Transverse colon (tissue), 4 donors: ENCODE results near the gene PTPA. TPM values are rescaled to one million over a fixed set of nuclear protein-coding genes. Genes with fewer than 3 reads are reported as not detected.

Experiments used
- DNase-seq: peaks from one replicate; pipeline ENCODE4 v3.0.0-alpha.2; 2019
- H3K27ac ChIP-seq, 4 donors: fragments of 200-600 bp; sonication (generic); 2 replicates each; pipeline ENCODE4 v1.5.1; 2016 to 2018; ENCODE audit warnings: inconsistent platforms in 4 of 4
- H3K27me3 ChIP-seq: fragments of 200-600 bp; sonication (generic); 2 replicates; pipeline ENCODE4 v1.5.1; 2017; ENCODE audit warnings: inconsistent platforms
- H3K36me3 ChIP-seq, 4 donors: fragments of 200-600 bp; sonication (generic); 2 replicates each; pipeline ENCODE4 v1.5.1; 2017 to 2019; ENCODE audit warnings: inconsistent platforms in 4 of 4
- H3K4me1 ChIP-seq, 4 donors: fragments of 200-600 bp; sonication (generic); 2 replicates each; pipeline ENCODE4 v1.5.1; 2017 to 2020; ENCODE audit warnings: inconsistent platforms in 4 of 4
- H3K4me3 ChIP-seq, 4 donors: fragments of 200-600 bp; sonication (generic); 1 replicate in 1 of 4; 2 replicates in 3 of 4; pipeline versions ENCODE4 v1.5.1 to v1.6.1; 2017 to 2019; ENCODE audit warnings: inconsistent platforms in 4 of 4
- H3K9me3 ChIP-seq, 2 donors: fragments of 200-600 bp; sonication (generic); 2 replicates each; pipeline ENCODE4 v1.5.1; 2017 to 2019; ENCODE audit warnings: inconsistent platforms in 2 of 2
- EP300 ChIP-seq: sonication (generic); formaldehyde crosslinking; IDR thresholded peaks from one replicate; pipeline ENCODE4 v1.6.1; 2017; ENCODE audit warnings: antibody characterized with exemption, low read depth
- POLR2A ChIP-seq: fragments of 450-650 bp; IDR thresholded peaks from one replicate; pipeline ENCODE4 v1.6.1; 2016; ENCODE audit warnings: antibody characterized with exemption, mild to moderate bottlenecking, moderate library complexity
- POLR2AphosphoS5 ChIP-seq, 3 donors: sonication (generic); formaldehyde crosslinking; IDR thresholded peaks; one replicate each; pipeline ENCODE4 v1.6.1; 2016; ENCODE audit warnings: antibody characterized with exemption in 3 of 3
- WGBS, 2 donors: methylation state at CpG; one replicate each; pipeline ENCODE4 v1.1.5; 2018; ENCODE audit warnings: low coverage in 1 of 2; 5-methylcytosine and 5-hydroxymethylcytosine counted together
- in situ Hi-C, 4 donors: fragments of 200-750 bp; cut with MboI; loops; one replicate each; pipeline versions ENCODE4 v1.15.0 to v1.15.1; 2017; ENCODE audit warnings: low sequenced_read_pairs in 3 of 4, low pct_ligation_motif_present in 1 of 4, low pct_unique_long_range_greater_than_20kb in 1 of 4
- intact Hi-C: fragments of 100-400 bp; cut with DNase I; formaldehyde crosslinking; loops from one replicate; pipeline ENCODE4 v1.15.1; 2023; ENCODE audit warnings: low total_unique reads
- total RNA-seq, 4 donors: library from RNA; depleted of rRNA; stranded (reverse); fragments of >200 nt; gene quantifications; one replicate each; pipeline ENCODE4 v1.1.0, GENCODE V29; 2016
- TF ChIP-seq, protein P1 (sequence below), 5 experiments: fragments of 200-600 bp in 3 of 5; fragments of 450-650 bp in 2 of 5; sonication (generic) in 3 of 5; IDR thresholded peaks; 1 replicate in 2 of 5; 2 replicates in 3 of 5; pipeline ENCODE4 v1.5.1; 2016 to 2017; ENCODE audit warnings: antibody characterized with exemption in 5 of 5, inconsistent platforms in 3 of 5, mild to moderate bottlenecking in 2 of 5, moderate library complexity in 1 of 5

PTPA gene
- total RNA-seq, 4 donors from 2014 or later, result 37.4 to 241 (median 66.5) TPM

DNA sequence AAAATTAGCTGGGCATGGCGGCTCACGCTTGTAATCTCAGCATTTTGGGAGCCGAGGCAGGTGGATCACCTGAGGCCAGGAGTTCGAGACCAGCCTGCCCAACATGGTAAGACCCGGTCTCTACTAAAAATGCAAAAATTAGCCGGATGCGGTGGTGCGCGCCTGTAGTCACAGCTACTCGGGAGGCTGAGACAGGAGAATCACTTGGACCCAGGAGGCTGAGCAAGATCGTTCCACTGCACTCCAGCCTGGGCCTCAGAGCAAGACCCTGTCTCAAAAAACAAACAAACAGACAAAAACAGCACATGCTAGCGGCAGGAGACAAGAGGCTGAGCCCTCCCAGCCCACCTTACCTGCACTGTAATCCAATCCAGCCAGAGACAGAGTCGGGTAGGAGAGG lies 31.4 kb upstream of the PTPA start:
- TF ChIP-seq POLR2AphosphoS5 (IDR thresholded peaks at IDR 0.05), result no peak
- TF ChIP-seq EP300, result no peak
- TF ChIP-seq, protein P1, sequence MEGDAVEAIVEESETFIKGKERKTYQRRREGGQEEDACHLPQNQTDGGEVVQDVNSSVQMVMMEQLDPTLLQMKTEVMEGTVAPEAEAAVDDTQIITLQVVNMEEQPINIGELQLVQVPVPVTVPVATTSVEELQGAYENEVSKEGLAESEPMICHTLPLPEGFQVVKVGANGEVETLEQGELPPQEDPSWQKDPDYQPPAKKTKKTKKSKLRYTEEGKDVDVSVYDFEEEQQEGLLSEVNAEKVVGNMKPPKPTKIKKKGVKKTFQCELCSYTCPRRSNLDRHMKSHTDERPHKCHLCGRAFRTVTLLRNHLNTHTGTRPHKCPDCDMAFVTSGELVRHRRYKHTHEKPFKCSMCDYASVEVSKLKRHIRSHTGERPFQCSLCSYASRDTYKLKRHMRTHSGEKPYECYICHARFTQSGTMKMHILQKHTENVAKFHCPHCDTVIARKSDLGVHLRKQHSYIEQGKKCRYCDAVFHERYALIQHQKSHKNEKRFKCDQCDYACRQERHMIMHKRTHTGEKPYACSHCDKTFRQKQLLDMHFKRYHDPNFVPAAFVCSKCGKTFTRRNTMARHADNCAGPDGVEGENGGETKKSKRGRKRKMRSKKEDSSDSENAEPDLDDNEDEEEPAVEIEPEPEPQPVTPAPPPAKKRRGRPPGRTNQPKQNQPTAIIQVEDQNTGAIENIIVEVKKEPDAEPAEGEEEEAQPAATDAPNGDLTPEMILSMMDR (IDR thresholded peaks at IDR 0.05), result no peak
- TF ChIP-seq POLR2A, result no peak
- intact Hi-C loops (no loop called here), in situ Hi-C loops (no loop called here)
- Histone ChIP-seq H3K27ac (peak overlapping the region; percentile 82 to 97 (median 91)), H3K9me3 (no peaks in the 10 kb centered on the region), H3K36me3 (peaks cover 0 to 1% (median 0%) of the 10 kb centered on the region in 4 donors), H3K27me3 (no peaks in the 10 kb centered on the region), H3K4me1 (peaks cover 7 to 68% (median 44%) of the 10 kb centered on the region in 4 donors), H3K4me3 (peak overlapping the region in 1 of 4 donors; percentile 74)
- WGBS, 2 donors, result 85 to 90% methylated on average over 12 to 13 of the region's 13 CpGs
- no peak for DNase-seq

DNA sequence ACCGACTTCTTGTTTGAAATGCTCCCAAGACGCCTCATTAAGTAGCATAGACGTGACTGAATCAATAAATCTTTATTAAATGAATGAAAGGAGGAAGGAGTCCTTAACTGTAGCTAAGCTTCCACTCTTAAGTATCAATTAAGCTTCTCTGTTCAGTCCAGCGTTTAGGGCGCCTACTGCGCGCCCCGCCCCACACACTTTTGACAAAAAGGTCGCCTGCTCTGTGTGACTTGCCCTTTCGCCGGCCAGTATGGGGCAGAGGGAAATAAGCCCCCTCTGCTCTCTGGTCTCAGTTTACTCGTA lies 31.0 kb upstream of the PTPA start:
- H3K27me3 ChIP-seq, result no peaks in the 10 kb centered on the region
- H3K36me3 ChIP-seq, result peaks cover 0 to 5% (median 2%) of the 10 kb centered on the region in 4 donors
- intact Hi-C loops (no loop called here), in situ Hi-C loops (no loop called here)
- DNase-seq, result no peak
- peaks cover 7 to 68% (median 44%) of the 10 kb centered on the region in 4 donors for H3K4me1 ChIP-seq
- H3K27ac ChIP-seq, result peak overlapping the region; percentile 82 to 97 (median 91)
- TF ChIP-seq EP300, result no peak
- TF ChIP-seq, protein P1 (IDR thresholded peaks at IDR 0.05), result no peak
- no peak for TF ChIP-seq POLR2AphosphoS5 (IDR thresholded peaks at IDR 0.05)
- TF ChIP-seq POLR2A, result no peak
- H3K4me3 ChIP-seq, result peak overlapping the region; percentile 47 to 78 (median 61)
- H3K9me3 ChIP-seq, result no peaks in the 10 kb centered on the region
- 19 to 23% methylated on average over 7 to 12 of the region's 12 CpGs for WGBS, 2 donors

DNA sequence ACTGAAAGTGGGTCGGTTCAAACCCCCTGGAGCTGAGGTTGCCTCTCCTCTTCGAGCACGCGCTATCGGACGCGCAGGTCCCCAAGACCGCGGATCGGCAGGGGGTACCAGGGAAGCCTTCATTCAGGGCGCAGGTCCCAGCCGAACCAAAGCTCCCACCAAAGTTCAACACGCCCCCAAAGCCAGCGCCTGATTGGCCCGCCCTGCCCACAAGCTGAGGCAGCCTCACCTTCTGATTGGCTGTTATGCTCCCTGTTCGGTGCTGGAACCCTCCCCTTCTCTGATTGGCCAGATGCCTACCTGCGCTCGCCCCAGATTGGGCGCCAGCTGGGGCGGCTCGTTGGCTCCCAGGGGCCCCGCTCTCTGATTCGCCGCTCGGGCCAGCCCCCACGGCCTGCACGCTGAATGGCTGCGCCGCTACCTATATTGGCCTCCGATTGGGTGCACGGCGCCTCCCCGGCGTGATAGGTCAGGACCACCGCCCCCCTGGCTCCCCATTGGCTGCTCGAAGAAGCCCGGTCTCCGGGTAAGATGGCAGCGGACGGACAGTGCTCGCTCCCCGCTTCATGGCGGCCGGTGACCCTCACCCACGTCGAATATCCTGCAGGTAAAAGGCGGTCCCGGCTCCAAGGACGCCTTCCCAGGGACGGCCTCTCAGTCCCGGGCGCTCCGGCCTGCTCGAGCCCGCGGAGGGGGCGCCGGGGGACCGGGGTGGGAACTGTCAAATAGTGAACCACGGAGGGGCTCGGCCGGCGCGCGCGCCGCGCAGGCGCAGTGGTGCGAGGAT lies 30.4 kb upstream of the PTPA start, which contains the start of gene DOLPP1:
TSS of gene DOLPP1 (plus strand) at position 511 of the 787 bp plus-strand sequence. CDS start at position 532, 21 bp downstream.
- intact Hi-C loops, result no loop called here
- peaks cover 7 to 68% (median 44%) of the 10 kb centered on the region in 4 donors for H3K4me1 ChIP-seq
- no peaks in the 10 kb centered on the region for H3K9me3 ChIP-seq

DNA sequence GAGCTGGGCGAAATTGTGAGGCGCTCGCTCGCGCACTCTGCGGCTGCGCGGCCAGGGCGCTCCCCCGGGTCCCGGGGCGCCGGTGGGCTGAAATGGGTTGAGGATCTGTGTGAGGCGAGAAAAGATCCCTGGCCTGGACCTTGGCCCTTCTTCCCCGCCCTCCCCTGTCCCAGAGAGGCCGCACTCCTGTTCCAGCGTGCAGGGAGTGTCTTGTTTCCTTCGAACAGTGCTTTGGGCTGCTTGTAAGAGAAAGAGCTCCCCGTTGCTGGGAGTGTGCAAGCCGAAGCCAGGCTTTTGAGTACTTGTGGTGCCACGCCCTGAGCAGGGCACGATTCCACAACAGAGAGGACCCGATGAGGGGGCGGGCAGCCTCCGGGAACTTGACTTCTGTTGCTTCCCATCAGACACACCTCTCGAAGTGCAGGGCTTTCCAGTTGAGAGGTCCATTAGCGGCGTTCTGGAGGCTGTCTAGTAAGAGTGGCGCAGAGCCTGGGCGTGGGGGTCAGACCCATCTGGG lies 29.8 kb upstream of the PTPA start:
- Histone ChIP-seq H3K36me3 (peaks cover 0 to 17% (median 7%) of the 10 kb centered on the region in 4 donors), H3K27ac (peak overlapping the region; percentile 88 to 97 (median 91)), H3K27me3 (no peaks in the 10 kb centered on the region), H3K9me3 (no peaks in the 10 kb centered on the region), H3K4me1 (peaks cover 7 to 64% (median 43%) of the 10 kb centered on the region in 4 donors), H3K4me3 (peak overlapping the region; percentile 56 to 93 (median 76))
- intact Hi-C loops, result no loop called here
- no peak for TF ChIP-seq EP300
- no peak for TF ChIP-seq POLR2AphosphoS5 (IDR thresholded peaks at IDR 0.05)
- TF ChIP-seq POLR2A, result no peak
- 1% methylated on average over 14 of the region's 30 CpGs; no CpG with 5 or more reads in 1 of the 2 donors for WGBS, 2 donors
- no peak for DNase-seq
- in situ Hi-C loops, result no loop called here

More for the DNA sequence above, 30.4 kb upstream of the PTPA start, which contains the start of gene DOLPP1:
- Histone ChIP-seq H3K27ac (peak within 1 kb of the TSS; percentile 88 to 97 (median 91)), H3K36me3 (peaks cover 0 to 11% (median 5%) of the 10 kb centered on the region in 4 donors), H3K4me3 (peak within 1 kb of the TSS; percentile 56 to 93 (median 76)), H3K27me3 (no peaks in the 10 kb centered on the region)
- TF ChIP-seq POLR2A (peak; percentile 92), EP300 (no peak), POLR2AphosphoS5 (IDR thresholded peaks at IDR 0.05) (peak; percentile 84 to 94 (median 93))
- TF ChIP-seq, protein P1 (IDR thresholded peaks at IDR 0.05), result peak in 1 of 5 experiments; percentile 8
- in situ Hi-C loops, result no loop called here
- WGBS, 2 donors, result 3% methylated on average over 66 of the region's 70 CpGs; no CpG with 5 or more reads in 1 of the 2 donors
- peak; percentile 99 for DNase-seq
